Measurements from ENCODE around the gene DENND6B. TPM values are rescaled to one million over a fixed set of nuclear protein-coding genes. Genes with fewer than 3 reads are reported as not detected.

The DENND6B gene
- total RNA-seq, 1 donor from 2014 or later, result 1.8 TPM

GRCh38 chr22:50315289-50316113 is 11.3 kb downstream of the DENND6B start:
- DNase-seq (ENCODE audit: low read depth in 2 of 2), result no peak

GRCh38 chr22:50314455-50315288 is 12.1 kb downstream of the DENND6B start:
- DNase-seq (ENCODE audit: low read depth in 2 of 2), result peak in 1 of 2 donors; percentile 51

- DNase-seq (ENCODE audit: low read depth in 2 of 2), result no peak
These were observed 12.7 kb downstream of the DENND6B start for GRCh38 chr22:50314081-50314454.

GRCh38 chr22:50313600-50313999 is 13.2 kb downstream of the DENND6B start:
- no peak for DNase-seq (ENCODE audit: low read depth in 2 of 2)

GRCh38 chr22:50313021-50313420 is 13.8 kb downstream of the DENND6B start:
- DNase-seq (ENCODE audit: low read depth in 2 of 2), result no peak

- no peak for DNase-seq (ENCODE audit: low read depth in 2 of 2)
These were observed 14.4 kb downstream of the DENND6B start for GRCh38 chr22:50312371-50312770.

GRCh38 chr22:50311606-50312351 is 15.0 kb downstream of the DENND6B start:
- DNase-seq (ENCODE audit: low read depth in 2 of 2), result no peak

- no peak for DNase-seq (ENCODE audit: low read depth in 2 of 2)
These were observed 15.8 kb downstream of the DENND6B start for GRCh38 chr22:50310949-50311444.

GRCh38 chr22:50310031-50310722 is 16.6 kb downstream of the DENND6B start:
- DNase-seq (ENCODE audit: low read depth in 2 of 2), result no peak

- DNase-seq (ENCODE audit: low read depth in 2 of 2), result no peak
These were observed 17.2 kb downstream of the DENND6B start for GRCh38 chr22:50309601-50309991.

GRCh38 chr22:50308986-50309600 is 17.7 kb downstream of the DENND6B start:
- DNase-seq (ENCODE audit: low read depth in 2 of 2), result no peak

- peak in 1 of 2 donors; percentile 56 for DNase-seq (ENCODE audit: low read depth in 2 of 2)
These were observed 18.2 kb downstream of the DENND6B start for GRCh38 chr22:50308597-50308935.

- DNase-seq (ENCODE audit: low read depth in 2 of 2), result no peak
These were observed 18.8 kb downstream of the DENND6B start for GRCh38 chr22:50307890-50308596.

- peak; percentile 84 to 91 for DNase-seq (ENCODE audit: low read depth in 2 of 2)
These were observed 19.8 kb downstream of the DENND6B start, which contains the start of gene PLXNB2 for GRCh38 chr22:50306753-50307749. PLXNB2 (minus strand) TSS chr22:50307646; CDS start chr22:50290584, 17,062 bp downstream.

GRCh38 chr22:50305923-50306566 is 20.8 kb downstream of the DENND6B start:
- DNase-seq (ENCODE audit: low read depth in 2 of 2), result peak; percentile 70 to 92

GRCh38 chr22:50305393-50305922 is 21.4 kb downstream of the DENND6B start:
- no peak for DNase-seq (ENCODE audit: low read depth in 2 of 2)

GRCh38 chr22:50304528-50305392 is 22.1 kb downstream of the DENND6B start:
- DNase-seq (ENCODE audit: low read depth in 2 of 2), result no peak

All from lung microvascular endothelial cell (primary cell).